Hematopoietic multipotent progenitor cell treated with erythropoietin and hydrocortisone succinate and interleukin-3 and kit ligand, for 6 days (in vitro differentiated cells): Measurements from ENCODE around the gene CCDC136.

Source experiments
- DNase-seq: peaks from one replicate; pipeline ENCODE4 v3.0.0-alpha.2; 2015

The CCDC136 gene

GRCh38 chr7:128791121-128791971 lies at the start of gene CCDC136:
Gene CCDC136, plus strand, starts transcription at chr7:128791968. Its CDS starts 444 bp downstream, at chr7:128792412.
- DNase-seq = peak; percentile 83

GRCh38 chr7:128742206-128742605 lies 49.6 kb upstream of the CCDC136 start:
- no peak for DNase-seq

DNA sequence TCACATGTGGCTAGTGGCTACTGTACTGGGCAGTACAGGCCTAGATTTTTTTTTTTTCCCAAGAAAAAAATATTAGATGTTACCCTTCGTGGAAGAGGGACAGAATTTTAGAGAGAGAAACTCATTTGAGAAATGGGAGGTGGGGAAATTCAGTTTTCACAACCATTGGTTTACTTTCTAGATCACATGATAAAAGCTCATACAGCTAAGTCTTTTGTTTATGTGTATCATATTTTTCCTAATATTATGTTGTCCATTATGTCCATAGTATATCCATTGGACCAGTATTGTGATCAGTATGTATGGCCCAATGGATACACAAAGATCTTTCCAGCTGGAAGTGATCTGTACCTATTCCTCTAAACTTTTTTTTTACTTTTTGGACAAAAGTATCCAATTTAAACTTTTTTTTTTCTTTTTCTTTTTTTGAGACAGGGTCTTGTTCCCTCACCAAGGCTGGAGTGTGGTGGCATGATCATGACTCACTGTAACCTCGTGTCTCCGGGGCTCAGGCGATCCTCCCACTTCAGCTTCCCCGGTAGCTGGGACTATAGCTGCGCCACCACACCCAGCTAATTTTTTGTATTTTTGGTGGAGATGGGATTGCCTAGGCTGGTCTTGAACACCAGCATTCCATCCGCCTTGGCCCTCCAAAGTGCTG lies 48.5 kb upstream of the CCDC136 start:
- no peak for DNase-seq

GRCh38 chr7:128744366-128744905 lies 47.3 kb upstream of the CCDC136 start:
- no peak for DNase-seq

- no peak for DNase-seq
Measured at GRCh38 chr7:128745706-128746105, 46.1 kb upstream of the CCDC136 start.

DNA sequence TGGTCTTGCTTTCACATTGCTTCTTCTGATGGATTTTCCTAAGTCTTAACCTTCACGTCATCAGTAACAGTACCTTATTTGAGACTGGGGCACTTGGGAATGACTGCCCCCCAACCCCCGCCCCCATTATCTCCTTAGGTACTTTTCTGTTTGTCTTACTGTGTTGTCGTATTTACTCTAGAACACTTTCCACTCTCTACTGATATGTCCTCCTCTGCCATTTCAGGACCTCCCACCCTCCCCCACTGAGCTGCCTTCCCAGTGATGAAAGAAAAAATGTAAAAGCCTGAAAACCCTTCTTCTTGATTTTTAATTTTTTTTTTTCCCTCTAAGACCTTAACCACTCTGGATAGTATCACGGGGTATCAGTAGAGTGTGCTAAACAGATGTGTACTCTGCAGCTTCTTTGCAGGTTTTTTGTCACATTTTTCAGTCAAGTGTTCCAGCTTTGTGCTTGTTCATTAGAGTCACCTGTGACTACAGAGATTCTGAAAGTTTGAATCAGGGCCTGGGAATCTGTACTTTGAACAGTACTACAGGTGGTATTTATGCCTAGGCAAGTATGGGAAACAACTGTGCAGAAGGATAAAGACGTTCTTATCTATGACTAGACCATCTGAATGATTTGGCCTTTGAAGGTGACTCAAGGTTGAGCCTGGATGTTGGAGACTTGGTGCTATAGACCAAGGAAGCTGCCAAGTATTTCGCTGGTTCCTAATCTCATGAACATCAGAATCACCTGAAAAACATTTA lies 44.3 kb upstream of the CCDC136 start:
- DNase-seq = no peak

DNA sequence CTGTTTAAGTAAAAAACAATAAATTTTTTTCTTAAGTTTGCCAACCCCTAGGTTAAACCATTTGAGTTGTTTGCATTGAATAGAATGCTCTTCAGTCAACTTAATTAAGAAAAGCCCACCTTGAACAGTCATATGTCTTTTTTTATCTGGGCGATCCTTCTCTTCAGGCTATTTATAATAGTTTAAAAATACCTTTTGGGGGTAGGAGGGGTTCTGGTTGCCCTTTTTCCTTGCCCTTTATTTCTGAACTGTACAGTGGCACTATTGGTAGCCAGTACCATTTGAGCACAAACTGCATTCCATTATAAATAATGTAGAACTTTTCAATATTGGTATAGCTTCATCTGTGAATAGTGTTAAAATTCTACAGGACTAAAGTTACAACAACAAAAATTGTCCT lies 39.5 kb upstream of the CCDC136 start:
- DNase-seq = no peak

GRCh38 chr7:128755075-128755818 lies 36.5 kb upstream of the CCDC136 start:
- DNase-seq = no peak

DNA sequence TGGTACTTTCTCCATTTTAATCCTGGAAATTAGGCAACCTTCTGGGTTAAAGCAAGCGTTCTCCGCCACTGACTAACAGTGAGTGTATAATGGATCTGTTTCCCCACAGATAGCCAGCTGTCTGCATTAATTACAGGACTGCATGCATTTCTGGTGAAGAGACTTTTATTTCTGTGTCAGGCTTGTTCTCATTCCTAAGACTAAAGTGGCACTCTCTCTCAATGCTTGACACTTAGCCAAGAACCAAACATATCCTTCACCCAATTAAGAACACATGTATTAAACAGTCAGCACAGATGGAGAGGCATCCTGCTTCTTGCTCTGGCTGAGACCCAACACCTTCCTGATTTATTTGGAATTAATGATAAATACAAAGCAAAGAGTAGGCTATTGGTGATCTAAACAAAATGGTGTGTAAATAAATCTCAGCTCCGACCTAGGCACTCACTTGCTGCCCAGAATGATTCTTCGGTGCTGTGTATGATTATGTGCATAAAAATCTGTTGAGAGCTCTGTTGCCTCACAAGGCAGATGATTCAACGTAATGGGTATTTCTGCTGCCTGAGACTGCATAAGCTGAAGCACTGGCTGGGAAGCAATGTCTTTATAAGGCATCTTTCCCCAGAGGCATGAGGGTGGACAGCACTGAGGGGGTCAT lies 35.8 kb upstream of the CCDC136 start:
- no peak for DNase-seq

GRCh38 chr7:128757203-128757602 lies 34.6 kb upstream of the CCDC136 start:
- no peak for DNase-seq

DNA sequence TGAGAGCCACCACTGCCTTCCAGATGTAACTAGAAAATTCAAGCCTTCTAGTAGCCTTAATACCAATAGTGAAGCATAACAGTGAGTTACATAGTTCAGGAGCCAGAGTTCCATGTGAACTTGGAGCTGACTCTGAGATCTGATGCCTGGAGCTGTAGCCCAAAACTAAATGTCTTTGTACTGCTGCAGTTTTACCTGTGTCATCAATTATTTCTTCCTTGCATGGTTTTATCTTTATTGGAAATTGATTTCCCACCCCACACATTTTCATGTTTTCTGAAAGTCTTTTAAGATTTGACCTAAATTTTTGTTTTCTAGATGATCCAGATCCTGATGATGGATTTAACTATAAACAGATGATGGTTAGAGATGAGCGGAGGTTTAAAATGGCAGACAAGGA lies 33.2 kb upstream of the CCDC136 start:
- DNase-seq = no peak

DNA sequence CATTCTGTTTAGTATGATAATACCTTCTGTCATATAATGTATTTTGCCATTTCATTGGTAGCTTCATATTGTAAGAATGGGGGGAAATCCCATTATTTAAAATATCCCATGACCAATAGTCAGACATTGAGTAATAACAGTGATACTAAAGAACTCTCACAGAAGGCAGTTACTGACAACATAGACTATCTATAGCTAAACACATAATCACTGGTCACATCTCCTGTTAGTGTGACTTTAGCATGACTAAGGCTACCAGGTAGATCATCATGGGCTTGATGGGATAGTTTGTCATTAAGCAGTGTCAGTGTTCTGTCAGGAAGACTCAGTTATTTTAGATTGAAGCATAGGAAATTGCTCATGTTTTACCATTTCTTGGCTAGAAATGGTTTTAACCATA lies 32.5 kb upstream of the CCDC136 start:
- DNase-seq = no peak

- no peak for DNase-seq
Measured at GRCh38 chr7:128763541-128763940, 28.2 kb upstream of the CCDC136 start.

DNA sequence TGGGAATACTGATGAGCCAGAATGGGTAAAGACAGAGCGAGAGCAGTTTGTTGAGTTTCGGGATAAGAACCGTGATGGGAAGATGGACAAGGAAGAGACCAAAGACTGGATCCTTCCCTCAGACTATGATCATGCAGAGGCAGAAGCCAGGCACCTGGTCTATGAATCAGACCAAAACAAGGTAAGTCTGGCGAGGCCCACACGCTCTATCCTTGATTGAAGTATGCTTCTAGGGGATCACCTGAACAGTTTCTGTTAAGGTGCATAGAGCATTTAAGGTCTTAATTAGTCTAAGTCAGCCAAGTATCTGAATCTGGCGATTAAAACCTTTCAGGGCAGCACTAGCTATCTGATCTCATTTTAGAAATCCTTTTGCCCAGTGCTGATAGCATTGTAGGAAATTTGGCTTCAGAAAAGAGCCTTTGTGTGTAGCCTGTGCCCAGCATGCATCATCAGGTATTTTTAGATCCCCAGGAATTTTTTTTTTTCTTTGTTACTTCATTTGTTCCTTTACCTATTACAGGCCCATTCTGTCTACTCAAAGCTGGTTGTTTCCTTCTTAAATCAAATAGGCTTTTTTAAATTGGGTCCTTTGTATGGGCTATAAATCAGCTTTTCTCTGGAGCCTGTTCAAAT lies 24.2 kb upstream of the CCDC136 start:
- no peak for DNase-seq

DNA sequence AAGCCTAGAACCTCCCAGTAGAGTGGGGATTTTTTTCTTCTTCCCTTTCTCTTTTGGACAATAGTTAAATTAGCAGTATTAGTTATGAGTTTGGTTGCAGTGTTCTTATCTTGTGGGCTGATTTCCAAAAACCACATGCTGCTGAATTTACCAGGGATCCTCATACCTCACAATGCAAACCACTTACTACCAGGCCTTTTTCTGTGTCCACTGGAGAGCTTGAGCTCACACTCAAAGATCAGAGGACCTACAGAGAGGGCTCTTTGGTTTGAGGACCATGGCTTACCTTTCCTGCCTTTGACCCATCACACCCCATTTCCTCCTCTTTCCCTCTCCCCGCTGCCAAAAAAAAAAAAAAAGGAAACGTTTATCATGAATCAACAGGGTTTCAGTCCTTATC lies 21.5 kb upstream of the CCDC136 start:
- DNase-seq = peak; percentile 65

- no peak for DNase-seq
Measured at GRCh38 chr7:128773604-128774003, 18.2 kb upstream of the CCDC136 start.

GRCh38 chr7:128774029-128774689 lies 17.6 kb upstream of the CCDC136 start:
- no peak for DNase-seq

DNA sequence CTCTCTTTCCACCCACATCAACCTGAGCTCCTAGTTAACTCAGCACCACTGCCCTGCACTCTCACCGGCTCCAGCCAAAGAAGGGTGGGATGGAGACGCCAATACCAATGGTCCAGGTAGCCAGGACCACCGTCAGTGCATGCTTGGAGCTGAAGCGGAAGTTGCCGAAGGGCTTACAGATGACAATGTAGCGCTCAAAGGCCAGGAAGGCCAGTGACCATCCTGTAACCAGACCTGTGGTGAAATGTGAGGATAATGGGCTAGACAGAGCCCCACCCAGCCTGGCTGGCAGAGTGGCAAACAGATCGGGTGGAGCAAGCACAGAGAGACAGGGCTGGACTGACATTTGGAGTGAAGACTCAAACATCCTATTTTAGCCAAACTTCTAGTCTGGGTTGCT lies 16.8 kb upstream of the CCDC136 start:
- peak; percentile 50 for DNase-seq

DNA sequence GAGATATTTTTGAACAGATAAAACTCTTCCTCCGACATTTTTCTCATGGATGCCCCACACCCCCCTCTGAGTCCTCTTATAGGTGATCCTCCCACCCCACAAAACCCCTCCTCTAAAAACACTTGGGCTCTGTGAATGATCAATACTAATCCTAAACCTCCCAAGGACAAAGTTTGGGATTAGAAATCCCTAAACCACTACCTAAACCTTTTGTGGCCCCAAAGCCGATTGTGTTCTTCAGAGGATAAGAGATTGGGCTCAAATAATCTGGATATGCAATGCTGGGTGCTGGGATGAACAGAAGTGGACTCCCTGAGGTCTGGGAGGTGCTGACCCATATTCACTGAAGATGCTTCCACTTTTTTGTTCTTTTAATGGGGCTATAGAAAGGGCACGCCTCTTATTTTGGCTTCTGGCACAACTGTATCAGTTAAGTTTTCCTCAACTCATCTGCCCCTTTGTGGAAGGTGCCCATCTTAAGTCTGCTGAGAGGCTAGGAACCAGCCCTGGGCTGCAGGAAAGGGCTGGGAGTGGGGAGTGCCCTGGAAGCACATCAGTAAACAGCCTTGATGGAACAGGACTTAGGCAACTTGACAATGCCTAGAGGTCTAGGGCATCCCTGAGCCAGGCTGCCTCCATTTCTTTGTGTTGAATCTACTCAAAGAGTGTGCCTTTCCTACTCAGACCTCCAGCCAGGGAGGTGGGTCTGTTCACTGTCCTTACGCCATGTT lies 15.9 kb upstream of the CCDC136 start, which contains the start of gene OPN1SW:
TSS of gene OPN1SW (minus strand) at position 51 of the 731 bp plus-strand sequence. CDS start at position 38, 13 bp downstream.
- DNase-seq = no peak
